ENCODE measurements around the gene LRRC56.

LRRC56 gene

GRCh38 chr11:539971-540481 lies 2.7 kb downstream of the LRRC56 start:
- no peak for DNase-seq (ENCODE audit: low read depth in 2 of 2)

GRCh38 chr11:540583-541432 lies 3.5 kb downstream of the LRRC56 start:
- DNase-seq (ENCODE audit: low read depth in 2 of 2): no peak

GRCh38 chr11:541433-541885 lies 4.1 kb downstream of the LRRC56 start:
- DNase-seq (ENCODE audit: low read depth in 2 of 2): no peak

DNA sequence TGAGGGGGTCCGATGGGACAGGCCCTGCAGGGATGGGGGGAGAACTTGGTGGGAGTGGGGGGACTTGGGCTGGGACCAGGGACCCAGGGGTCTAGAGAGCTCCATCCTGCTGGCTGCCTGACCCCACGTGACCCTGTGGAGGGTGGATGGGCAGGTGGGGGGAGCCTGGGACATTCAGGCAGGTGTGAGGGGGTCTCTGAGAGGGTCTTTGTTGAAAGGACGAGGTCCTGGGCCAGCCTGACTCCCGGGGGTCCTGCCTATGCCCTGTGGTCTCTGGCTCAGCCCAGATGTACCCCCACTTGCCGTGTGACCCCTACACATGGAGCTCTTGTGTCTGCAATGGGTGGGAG lies 7.5 kb downstream of the LRRC56 start:
- no peak for DNase-seq (ENCODE audit: low read depth in 2 of 2)

GRCh38 chr11:545171-545570 lies 7.8 kb downstream of the LRRC56 start:
- no peak for DNase-seq (ENCODE audit: low read depth in 2 of 2)

- DNase-seq (ENCODE audit: low read depth in 2 of 2): no peak
Observed at GRCh38 chr11:548700-549603, 11.6 kb downstream of the LRRC56 start.

DNA sequence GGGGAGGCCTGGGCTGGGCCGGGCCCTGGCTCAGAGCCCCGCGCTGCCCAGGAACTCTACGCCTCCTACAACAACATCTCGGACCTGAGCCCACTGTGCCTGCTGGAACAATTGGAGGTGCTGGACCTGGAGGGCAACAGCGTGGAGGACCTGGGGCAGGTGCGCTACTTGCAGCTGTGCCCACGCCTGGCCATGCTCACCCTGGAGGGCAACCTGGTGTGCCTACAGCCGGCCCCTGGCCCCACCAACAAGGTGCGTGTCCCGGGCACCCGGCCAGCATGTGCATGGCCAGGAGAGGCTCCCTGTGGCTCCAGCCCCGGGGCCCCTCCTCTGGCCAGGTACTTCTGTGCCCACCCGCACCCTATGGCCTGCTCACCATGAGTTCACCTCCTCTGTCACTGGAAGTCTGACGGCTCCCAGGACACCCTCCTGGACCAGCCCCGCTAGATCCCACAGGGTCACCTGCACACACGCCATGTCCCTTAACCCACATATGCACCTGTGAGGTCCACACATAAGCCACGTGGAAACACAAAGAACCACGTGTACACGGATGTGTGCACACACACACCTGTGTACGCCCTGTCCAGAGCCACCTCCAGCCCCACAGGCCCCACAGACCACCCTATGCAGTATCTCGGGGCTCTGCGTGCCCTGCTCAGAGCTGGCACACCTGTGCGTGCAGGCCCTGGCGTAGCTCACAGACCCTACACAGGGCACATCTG lies 12.9 kb downstream of the LRRC56 start:
- no peak for DNase-seq (ENCODE audit: low read depth in 2 of 2)

DNA sequence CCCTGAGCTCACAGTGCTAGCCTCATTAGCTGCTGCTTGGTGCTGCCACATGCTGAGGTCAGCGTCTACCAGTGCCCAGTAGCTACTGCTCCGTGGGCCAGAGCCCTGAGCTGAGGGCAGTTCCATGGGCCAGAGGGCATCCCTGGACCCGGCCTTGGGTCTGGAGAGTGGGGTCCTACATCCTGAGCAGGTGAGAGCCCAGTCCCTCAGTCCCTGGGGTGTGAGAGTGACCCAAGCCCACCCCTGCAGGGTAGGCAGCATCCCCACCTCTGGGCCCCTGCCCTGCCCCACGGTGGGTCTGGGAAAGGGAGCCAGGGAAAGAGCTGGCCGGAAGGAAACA lies 13.4 kb downstream of the LRRC56 start:
- no peak for DNase-seq (ENCODE audit: low read depth in 2 of 2)

DNA sequence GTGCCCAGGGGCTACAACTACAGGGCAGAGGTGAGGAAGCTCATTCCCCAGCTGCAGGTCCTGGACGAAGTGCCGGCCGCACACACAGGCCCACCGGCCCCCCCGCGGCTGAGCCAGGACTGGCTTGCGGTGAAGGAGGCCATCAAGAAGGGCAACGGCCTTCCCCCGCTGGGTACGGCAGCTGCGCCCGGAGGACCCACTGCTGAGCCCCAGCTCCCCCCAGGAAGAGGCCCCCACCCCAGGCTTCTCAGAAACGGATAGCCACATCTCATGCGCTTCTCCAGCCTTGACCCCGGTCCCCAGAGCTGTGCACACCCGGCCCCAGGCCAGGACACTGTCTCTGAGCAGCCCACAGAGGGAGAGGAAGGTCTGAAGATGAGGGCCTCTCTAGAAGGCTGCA lies 13.8 kb downstream of the LRRC56 start:
- no peak for DNase-seq (ENCODE audit: low read depth in 2 of 2)

GRCh38 chr11:551596-551995 lies 14.3 kb downstream of the LRRC56 start:
- no peak for DNase-seq (ENCODE audit: low read depth in 2 of 2)

- DNase-seq (ENCODE audit: low read depth in 2 of 2): no peak
Observed at GRCh38 chr11:553083-553987, 16.0 kb downstream of the LRRC56 start.

DNA sequence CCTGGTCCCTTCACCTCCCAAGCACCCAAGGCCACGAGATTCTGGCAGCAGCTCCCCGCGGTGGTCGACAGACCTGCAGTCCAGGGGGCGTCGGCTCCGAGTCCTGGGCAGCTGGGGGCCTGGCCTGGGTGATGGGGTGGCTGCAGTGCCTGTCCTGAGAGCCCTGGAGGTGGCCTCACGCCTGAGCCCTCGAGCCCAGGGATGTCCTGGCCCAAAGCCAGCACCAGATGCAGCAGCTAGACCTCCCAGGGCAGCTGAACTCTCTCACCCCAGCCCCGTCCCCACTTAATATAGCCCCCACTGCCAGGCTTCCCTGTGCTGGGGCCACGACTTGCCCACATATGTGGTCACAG lies 16.6 kb downstream of the LRRC56 start:
- no peak for DNase-seq (ENCODE audit: low read depth in 2 of 2)

GRCh38 chr11:554428-555226 lies 17.3 kb downstream of the LRRC56 start:
- DNase-seq (ENCODE audit: low read depth in 2 of 2): no peak

DNA sequence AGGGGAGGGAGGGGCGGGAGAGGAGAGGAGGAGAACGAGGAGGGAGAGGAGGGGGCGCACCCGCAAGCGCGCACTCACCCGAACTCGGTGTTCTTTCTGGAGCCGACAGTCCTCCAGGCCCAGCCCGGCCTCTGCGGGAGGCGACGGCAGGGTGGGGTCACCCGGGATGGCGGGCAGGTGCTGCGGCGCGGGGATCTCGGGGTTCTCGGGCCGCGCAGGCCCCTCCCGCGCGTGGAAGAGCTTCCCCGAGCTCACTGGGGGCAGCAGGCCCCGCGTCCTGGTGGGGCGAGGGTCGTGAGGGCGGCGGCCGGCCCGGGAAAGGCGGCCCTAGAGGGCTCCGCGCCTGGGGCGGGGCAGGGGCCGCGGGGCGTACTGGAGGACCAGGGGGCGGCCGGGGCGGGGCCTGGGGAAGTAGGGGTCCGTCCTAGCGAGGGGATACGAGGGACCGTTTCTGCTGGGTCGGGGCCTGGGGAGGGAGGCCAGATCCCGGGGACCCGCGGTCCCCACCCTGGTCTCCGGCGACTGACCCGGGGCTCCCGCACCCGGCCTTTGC lies 18.0 kb downstream of the LRRC56 start:
- DNase-seq (ENCODE audit: low read depth in 2 of 2): no peak

DNA sequence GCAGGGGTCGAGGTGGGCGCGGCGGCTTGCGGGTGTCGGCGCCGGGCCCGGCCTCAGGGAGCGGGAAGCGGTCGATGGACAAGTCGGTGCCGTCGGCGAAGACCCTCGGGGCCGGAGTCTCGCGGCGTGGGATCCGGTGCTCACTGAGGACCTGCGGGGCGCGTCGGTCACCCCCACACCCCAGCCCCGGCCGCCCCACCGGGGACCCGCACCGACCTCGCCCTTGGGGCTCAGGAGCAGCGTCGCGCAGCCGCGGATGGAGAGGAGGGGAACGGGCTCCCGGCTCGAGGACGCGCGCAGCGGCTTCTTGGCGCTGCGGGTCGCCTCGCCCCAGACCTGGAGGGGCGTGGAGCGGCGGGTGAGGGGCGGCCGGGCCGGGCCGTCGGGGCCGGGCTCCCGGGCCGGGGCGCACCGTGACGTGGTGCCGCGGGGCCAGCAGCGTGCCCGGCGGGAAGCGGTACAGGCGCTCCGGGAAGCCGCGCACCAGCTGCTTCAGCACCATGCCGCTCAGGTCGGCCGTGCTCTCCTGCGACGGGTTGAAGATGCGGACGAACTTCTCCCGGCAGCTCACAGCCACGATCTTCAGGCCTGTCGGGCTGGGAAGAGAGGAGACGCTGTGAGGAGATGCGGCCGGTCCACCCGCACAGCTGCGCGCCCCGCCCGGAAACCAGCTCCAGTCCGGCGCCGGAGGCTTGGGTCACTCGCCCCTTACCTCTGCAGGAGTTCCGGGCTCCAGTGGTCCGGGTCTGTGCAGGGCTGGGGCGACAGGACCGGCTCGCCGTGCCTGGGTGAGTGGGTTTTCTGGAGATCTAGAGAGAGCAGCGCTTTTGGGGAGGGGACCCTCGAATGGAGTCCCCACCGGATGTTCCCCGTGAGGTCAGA lies 18.7 kb downstream of the LRRC56 start:
- DNase-seq (ENCODE audit: low read depth in 2 of 2): no peak

- no peak for DNase-seq (ENCODE audit: low read depth in 2 of 2)
Observed at GRCh38 chr11:556662-557256, 19.4 kb downstream of the LRRC56 start.

DNA sequence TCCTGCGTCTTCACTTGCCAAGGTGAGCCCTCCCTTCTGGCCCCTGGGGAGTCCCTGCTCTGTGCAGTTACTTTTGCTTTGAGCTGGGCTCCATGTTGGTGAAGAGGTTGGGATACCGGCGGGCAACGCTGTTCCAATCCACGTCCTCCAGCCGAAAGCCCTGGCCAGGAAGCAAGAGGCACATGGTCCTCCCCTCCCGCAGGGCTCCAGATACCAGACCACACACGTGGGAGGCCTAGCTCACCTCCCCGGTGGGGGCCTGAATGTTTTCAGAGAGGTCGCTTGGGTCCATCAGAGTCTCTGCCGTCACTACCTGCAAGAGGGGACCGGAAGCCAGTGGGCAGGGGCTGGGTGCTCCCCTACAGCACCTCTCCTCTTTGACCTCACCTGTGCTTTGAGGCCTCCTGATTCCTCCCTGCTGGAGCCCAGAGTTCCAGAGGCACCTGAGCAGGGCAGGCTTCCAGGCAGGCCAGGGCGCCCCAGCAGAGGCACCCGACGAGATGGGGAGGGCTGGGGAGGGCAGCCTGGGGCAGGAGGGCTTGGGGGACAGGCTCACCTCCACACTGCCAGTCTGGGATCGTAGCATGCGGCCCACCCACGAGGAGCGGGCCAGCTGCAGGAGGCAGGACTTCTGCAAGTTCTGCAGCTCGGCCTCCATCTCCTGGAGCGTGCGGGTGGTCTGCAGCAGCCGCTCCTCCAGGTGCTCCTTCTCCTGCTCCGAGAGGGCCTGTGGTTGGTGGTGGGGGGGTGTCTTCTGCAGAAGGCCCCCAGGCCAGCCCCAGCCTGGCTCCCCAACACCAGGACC lies 20.2 kb downstream of the LRRC56 start:
- no peak for DNase-seq (ENCODE audit: low read depth in 2 of 2)

GRCh38 chr11:558503-558902 lies 21.2 kb downstream of the LRRC56 start:
- DNase-seq (ENCODE audit: low read depth in 2 of 2): no peak
